Measurements from ENCODE around the gene XXYLT1. TPM values are rescaled to one million over a fixed set of nuclear protein-coding genes. Genes with fewer than 3 reads are reported as not detected.

The XXYLT1 gene
- total and polyA plus RNA-seq, 7 donors, result 2.5 to 13.8 (median 11.1) TPM

- no peak for DNase-seq
- H3K27me3 ChIP-seq, result no peaks in the 10 kb centered on the region
- H3K4me1 ChIP-seq, result peaks cover 0 to 59% (median 54%) of the 10 kb centered on the region in 4 donors
- intact Hi-C loops (cut with DNase I), result no loop called here
- no peaks in the 10 kb centered on the region for H3K9me3 ChIP-seq
- H3K36me3 ChIP-seq, result no peaks in the 10 kb centered on the region
- TF ChIP-seq CTCF (IDR thresholded peaks at IDR 0.05), result no peak
- H3K4me3 ChIP-seq, result no peak overlapping the region
- H3K27ac ChIP-seq, result peak overlapping the region in 2 of 4 donors; percentile 10 to 88
- 96 to 97% methylated on average over 9 of the region's 9 CpGs for WGBS, 2 donors
Measured at GRCh38 chr3:195207056-195207455, 63.9 kb downstream of the XXYLT1 start.

- no peak overlapping the region for H3K4me3 ChIP-seq
- WGBS, 2 donors, result 64 to 76% methylated on average over 13 of the region's 13 CpGs
- TF ChIP-seq POLR2AphosphoS5 (IDR thresholded peaks at IDR 0.05) (peak in 1 of 4 donors; percentile 36), POLR2A (IDR thresholded peaks at IDR 0.05) (no peak)
- no peaks in the 10 kb centered on the region for H3K27me3 ChIP-seq
- DNase-seq, result peak; percentile 64
- H3K36me3 ChIP-seq, result no peaks in the 10 kb centered on the region
- no peaks in the 10 kb centered on the region for H3K9me3 ChIP-seq
- intact Hi-C loops (cut with DNase I), result no loop called here
- peaks cover 0 to 45% (median 37%) of the 10 kb centered on the region in 4 donors for H3K4me1 ChIP-seq
- peak overlapping the region; percentile 39 to 63 (median 60) for H3K27ac ChIP-seq
Measured at GRCh38 chr3:195204360-195205163, 66.4 kb downstream of the XXYLT1 start.

- Histone ChIP-seq H3K4me1 (peaks cover 0 to 35% (median 27%) of the 10 kb centered on the region in 4 donors), H3K9me3 (no peaks in the 10 kb centered on the region), H3K4me3 (no peak overlapping the region), H3K27me3 (no peaks in the 10 kb centered on the region), H3K27ac (peak overlapping the region in 2 of 4 donors; percentile 39 to 61), H3K36me3 (no peaks in the 10 kb centered on the region)
- TF ChIP-seq CTCF (IDR thresholded peaks at IDR 0.05), result no peak
- WGBS, 2 donors, result 83 to 92% methylated on average over 6 of the region's 6 CpGs
- peak; percentile 54 for DNase-seq
- intact Hi-C loops (cut with DNase I), result no loop called here
Measured at GRCh38 chr3:195203606-195204005, 67.4 kb downstream of the XXYLT1 start.

- 98% methylated on average over 3 of the region's 3 CpGs for WGBS, 2 donors
- no peak for TF ChIP-seq POLR2A (IDR thresholded peaks at IDR 0.05)
- TF ChIP-seq CTCF (IDR thresholded peaks at IDR 0.05), result no peak
- no peak for TF ChIP-seq POLR2AphosphoS5 (IDR thresholded peaks at IDR 0.05)
- TF ChIP-seq EP300 (IDR thresholded peaks at IDR 0.05), result no peak
- no peaks in the 10 kb centered on the region for H3K27me3 ChIP-seq
- intact Hi-C loops (cut with DNase I), result no loop called here
- H3K27ac ChIP-seq, result no peak overlapping the region
- no peak overlapping the region for H3K4me3 ChIP-seq
- no peak for DNase-seq
- no peaks in the 10 kb centered on the region for H3K36me3 ChIP-seq
- H3K9me3 ChIP-seq, result no peaks in the 10 kb centered on the region
- peaks cover 0 to 30% (median 25%) of the 10 kb centered on the region in 4 donors for H3K4me1 ChIP-seq
Measured at GRCh38 chr3:195201295-195201694, 69.7 kb downstream of the XXYLT1 start.

GRCh38 chr3:195200010-195200822 is 70.7 kb downstream of the XXYLT1 start:
- no peaks in the 10 kb centered on the region for H3K9me3 ChIP-seq
- peaks cover 0 to 36% (median 33%) of the 10 kb centered on the region in 4 donors for H3K4me1 ChIP-seq
- intact Hi-C loops (cut with DNase I), result no loop called here
- H3K4me3 ChIP-seq, result no peak overlapping the region
- no peak overlapping the region for H3K27ac ChIP-seq
- no peaks in the 10 kb centered on the region for H3K27me3 ChIP-seq
- peak; percentile 51 for DNase-seq
- WGBS, 2 donors, result 94 to 96% methylated on average over 14 of the region's 14 CpGs
- no peaks in the 10 kb centered on the region for H3K36me3 ChIP-seq
- no peak for TF ChIP-seq POLR2AphosphoS5 (IDR thresholded peaks at IDR 0.05)
- TF ChIP-seq POLR2A (IDR thresholded peaks at IDR 0.05), result no peak
- TF ChIP-seq EP300 (IDR thresholded peaks at IDR 0.05), result no peak
- TF ChIP-seq CTCF (IDR thresholded peaks at IDR 0.05), result no peak
